Measurements from ENCODE around the gene BRD1.

DNA sequence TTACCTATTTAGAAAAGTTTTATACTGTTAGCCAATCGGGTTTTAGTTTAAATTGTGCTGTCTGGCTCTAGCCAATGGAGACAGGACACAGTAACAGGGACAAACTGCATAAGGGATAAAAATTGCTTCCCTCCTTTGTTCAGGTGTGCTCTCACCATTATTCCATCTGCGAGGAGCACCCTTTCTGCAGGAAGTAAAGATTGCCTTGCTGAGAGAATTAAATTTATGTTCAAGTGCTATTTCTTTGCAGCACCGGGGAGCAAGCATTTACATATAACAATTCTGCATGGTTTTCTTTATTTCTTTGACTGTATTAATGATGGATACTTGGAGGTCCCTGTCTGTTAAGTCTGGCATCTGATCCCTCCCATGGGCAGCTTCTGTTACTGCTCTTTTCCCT is 80.5 kb downstream of the BRD1 start:
- TF ChIP-seq POLR2A (IDR thresholded peaks at IDR 0.05): no peak
- TF ChIP-seq, protein P1, sequence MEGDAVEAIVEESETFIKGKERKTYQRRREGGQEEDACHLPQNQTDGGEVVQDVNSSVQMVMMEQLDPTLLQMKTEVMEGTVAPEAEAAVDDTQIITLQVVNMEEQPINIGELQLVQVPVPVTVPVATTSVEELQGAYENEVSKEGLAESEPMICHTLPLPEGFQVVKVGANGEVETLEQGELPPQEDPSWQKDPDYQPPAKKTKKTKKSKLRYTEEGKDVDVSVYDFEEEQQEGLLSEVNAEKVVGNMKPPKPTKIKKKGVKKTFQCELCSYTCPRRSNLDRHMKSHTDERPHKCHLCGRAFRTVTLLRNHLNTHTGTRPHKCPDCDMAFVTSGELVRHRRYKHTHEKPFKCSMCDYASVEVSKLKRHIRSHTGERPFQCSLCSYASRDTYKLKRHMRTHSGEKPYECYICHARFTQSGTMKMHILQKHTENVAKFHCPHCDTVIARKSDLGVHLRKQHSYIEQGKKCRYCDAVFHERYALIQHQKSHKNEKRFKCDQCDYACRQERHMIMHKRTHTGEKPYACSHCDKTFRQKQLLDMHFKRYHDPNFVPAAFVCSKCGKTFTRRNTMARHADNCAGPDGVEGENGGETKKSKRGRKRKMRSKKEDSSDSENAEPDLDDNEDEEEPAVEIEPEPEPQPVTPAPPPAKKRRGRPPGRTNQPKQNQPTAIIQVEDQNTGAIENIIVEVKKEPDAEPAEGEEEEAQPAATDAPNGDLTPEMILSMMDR (IDR thresholded peaks at IDR 0.05): no peak
- TF ChIP-seq EP300 (IDR thresholded peaks at IDR 0.05): no peak
- TF ChIP-seq POLR2AphosphoS5 (IDR thresholded peaks at IDR 0.05): no peak

Data from suprapubic skin (tissue), 4 donors.